HG03378 (cell line): ENCODE measurements around the gene ELFN1.
"Not testable (repeated sequence)": the region's sequence is repeated elsewhere in the genome, so short reads cannot be mapped to it uniquely, and the experiment has no call there.

Experiments
- ATAC-seq: cut with Tn5 transposase; IDR thresholded peaks from one replicate; pipeline ENCODE4 v1.9.1; 2021; ENCODE audit warnings: mild to moderate bottlenecking, moderate library complexity; ENCODE audit not compliant: unreplicated experiment

ELFN1 gene

DNA sequence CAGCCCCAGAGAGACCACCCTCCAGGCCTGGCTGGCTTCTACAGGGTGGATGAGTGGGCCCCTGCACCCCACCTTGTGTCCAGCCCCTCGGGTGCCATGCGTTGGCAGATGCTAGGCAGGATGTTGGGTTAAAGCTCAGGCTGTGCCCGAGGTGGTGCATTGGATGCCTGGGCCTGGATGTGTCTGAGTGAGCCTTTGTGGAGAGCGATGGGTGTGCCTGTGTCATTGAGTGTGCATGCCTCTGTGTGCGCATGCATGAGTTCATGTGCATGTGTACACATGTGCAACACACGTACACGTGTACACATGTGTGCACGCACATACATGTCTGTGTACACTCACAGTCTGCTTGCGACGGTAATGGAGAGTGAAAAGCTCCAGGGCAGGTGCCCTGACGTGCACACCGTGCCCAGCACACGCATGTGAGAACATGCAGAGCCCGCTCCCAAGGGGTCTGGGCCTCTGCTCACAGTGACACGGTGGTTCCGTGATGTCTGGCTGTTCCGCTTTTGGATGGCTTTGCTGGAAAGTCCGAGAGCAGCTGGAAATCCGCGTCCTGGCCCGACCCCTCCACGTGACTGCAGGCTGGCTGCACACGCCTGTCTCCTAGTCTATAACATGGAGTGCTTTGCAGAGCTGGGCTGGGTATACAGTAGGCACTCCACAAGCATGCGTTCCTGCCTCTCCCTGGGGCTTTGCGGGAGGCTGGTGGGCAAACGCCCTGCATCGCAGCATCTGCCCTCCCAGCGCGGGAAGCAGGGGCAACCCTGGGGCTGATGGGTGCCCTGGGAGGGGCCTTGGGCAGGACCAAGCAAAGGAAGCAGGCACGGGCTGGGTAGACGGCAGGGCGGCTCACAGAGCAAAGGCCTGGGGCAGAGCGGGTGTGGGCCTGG, 36.9 kb downstream of the ELFN1 start:
- no peak for ATAC-seq

DNA sequence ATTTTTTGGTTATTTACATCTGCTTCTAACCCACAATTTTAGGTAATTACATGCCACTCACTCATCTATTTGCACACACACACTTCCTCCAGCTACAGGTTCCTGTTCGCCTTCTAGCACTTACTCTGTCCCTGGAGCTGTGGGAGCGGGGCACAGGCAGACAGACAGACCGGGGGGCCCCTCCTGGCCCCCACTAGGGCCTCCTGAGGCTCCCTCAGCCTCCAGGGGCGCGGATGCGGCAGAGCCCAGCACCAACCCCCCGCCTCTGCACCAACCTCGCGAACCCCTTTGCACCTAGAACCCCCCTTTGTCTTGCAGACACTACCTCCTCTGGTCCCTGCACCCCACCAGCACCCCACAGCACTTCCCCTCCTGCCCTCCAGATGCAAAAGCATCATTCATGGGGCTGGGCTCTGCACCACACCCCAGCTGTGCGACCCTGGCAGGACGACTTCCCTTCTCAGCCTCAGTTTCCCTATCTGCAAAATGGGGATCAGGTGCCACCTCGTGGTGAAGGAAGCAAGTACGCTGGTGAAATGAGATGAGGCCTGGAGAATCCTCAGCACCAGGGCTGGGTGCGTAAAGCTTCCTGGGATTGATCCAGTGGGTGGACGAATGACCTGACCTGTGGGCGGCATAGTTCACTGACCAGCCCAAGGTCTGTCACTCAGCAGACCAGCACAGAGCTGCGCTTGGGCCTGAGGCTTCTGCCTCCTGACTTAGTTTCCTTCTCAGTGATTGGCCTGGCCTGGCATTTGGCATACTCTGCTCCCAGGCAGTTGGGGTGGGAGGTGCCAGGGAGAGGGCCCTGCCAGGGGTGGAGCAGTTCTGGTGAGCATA, 37.9 kb downstream of the ELFN1 start:
- no peak for ATAC-seq

DNA sequence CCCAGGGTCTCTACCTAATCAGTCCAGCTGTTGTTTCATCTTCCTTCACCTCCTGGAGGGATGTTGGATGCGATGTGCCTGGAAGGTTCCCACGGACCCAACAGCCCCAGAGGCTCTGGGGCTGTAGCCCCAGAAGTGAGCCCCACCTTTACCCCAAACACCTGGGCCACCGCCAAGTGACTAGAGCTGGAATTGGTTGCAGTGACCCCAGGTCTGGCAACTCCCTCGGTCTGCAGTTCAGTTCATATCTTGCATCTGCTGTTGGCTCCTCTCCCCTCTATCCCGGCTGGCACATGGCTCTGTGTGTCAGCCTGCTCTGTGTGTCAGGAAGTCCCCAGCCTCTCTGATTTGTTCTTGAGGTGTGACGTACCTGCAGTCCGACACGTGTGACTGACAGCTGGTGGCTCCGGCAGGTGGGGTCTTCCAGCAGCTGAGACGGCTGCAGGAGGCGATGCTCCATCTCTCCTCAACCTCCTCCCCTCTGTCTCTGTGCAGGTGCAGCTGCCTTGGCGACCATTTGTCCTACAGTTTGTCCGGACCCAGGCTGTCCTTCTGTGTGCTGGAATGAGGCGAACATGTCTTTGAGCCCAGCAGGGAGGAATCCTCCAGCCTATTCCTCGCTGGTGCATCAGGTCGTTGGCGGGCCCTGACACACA, 38.6 kb downstream of the ELFN1 start:
- ATAC-seq = no peak

DNA sequence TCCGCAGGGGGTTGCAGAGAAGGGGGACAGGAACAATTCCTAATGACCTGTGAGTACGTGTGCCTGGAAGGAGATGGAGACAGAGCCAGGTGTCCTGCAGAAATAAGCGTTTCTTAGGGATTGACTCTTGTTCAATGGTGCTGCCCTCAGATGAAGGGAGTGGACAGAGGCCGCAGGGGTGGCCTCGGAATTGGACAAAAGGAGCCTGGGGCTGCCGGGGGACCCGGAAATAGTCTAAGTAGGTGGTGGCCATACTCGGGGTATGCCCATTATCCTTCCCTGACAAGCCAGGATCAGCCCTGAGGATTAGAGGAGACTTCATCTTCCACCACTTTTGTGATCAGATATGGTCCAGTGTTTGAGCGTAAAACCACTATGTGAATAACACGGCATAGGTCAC, 39.2 kb downstream of the ELFN1 start:
- ATAC-seq = no peak

- ATAC-seq = no peak
Measured at GRCh38 chr7:1709900-1710299, 39.8 kb downstream of the ELFN1 start.

DNA sequence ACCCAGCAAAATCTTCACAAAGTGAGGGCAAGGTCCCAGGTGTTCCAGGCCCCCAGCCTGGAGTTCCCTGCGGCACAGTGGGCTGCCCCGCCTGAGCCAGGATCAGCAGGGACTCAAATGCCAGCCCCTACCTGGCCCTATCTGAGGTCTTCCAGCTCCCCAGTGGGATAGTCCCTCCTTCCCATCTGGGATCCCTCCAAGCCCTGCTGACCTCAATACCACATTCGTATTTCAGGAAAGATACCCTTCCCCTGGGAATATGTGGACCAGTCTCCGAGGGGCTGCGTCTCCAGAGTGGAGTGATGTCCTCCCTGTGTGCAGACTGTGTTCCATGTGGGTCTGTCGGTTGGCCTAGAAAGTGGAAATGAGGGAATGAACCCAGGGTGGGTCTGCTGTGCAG, 40.9 kb downstream of the ELFN1 start:
- ATAC-seq = no peak

GRCh38 chr7:1712907-1713501, 42.9 kb downstream of the ELFN1 start:
- no peak for ATAC-seq

GRCh38 chr7:1713502-1714484, 43.7 kb downstream of the ELFN1 start:
- no peak for ATAC-seq

DNA sequence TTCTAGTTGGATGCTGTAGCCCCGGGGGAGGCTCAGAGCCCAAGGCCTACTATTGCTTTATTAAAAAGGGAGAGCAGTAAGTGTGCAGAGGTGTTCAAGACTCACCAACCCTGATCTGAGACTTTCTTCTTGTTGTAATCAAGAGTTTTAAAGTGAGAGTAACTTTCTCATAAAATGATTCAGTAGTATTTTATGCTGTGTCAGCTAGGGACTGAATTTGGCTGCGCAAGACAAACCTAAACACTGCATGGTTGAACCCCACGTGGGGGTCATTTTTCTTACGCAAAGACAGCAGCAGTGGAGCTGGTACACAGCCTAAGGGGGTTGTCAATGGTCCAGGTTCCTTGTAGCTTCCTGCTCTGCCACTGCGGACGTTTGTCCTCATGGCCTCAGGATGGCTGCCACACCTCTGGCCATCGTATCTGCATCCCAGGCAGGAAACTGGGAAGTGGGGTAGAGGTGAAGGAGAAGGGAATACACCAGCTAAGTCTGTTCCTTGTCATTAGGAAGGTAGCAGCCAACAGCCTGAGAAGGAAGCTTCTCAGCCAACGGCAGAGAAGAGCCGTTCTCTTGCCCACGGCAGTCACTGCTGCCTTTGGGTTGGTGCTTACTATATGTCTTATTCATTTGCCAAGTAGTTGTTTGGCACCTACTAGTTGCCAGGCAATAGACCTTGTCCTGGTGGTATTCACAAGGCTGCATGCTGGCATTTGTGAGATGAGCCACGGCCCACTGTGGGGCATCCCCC, 44.7 kb downstream of the ELFN1 start:
- ATAC-seq = no peak

- ATAC-seq = no peak
Measured at GRCh38 chr7:1715331-1715625, 45.2 kb downstream of the ELFN1 start.

GRCh38 chr7:1715671-1716074, 45.6 kb downstream of the ELFN1 start:
- ATAC-seq = no peak

DNA sequence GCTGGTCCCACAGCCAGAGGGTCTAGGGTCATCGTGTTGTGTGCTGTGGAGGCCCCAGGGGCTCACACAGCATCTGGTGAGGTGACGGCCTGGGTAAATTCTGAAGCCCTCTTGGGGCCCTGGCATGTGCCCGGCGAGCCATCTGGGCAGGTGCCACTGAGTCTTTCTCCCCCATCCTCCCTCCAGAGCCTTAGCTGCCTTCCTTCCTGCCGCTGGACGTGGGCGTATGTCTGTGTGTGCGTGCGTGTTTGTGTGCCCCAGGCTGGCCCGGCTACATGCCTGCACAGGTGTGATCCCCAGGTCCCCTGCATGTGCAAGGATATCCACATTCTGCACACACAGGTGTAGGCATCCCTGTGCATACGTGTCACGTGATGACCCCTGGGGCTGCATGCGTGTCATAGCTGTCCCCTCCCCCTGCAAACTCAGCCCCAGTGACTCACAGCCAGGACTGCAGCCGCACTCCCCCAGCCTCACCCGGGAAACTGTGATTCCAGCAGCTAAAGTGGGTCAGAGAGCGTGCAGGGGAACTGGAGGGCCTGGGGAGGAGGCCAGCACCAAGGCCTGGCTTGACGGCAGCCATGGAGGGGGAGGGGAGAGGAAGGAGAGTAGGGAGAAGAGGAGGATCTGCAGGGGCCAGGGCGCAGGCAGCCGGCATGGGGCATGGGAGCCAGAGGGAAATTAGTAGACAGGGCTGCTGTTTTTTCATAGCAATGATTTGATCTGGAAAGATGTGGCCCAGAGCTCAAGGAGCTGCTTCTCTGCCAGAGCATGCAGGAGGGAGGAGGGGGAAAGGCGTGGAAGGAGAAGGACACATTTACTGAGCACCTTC, 46.4 kb downstream of the ELFN1 start:
- ATAC-seq = no peak

- ATAC-seq = no peak
Measured at GRCh38 chr7:1717095-1717483, 47.0 kb downstream of the ELFN1 start.

DNA sequence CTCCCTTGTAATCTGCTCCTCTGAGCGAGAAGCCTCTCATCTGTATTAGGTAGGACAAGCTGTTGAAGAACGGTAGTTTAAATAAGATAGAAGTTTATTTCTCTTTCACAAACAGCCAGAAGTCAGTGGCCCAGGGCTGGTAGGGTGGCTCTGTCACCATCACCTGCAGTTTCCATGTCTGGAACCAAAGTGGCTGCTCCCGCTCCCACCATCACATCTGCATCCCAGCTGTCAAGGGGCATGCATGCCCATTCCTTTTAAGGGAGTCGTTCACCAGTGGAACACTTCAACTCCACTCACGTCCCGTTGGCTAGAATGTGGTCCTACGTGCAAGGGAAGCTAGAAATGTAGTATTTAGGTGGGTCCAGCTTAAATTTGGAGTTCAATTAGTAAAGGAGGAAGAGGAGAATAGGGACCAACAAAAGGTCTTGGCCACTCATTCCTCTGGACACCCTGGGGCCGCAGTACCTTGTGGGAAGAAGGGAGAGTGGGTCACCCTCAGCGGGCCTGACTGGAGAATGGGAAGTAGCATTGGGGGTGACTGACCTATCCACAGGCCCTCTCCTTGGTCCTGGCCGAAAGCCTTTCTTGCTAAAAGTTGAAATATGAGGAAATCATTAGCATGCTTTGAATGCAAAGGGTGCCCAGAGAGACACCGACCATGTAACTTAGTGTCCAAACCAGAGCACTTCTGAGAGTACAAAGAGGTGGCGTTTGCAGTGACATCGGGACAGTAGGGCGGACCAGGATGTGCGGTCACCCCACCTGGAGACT, 48.0 kb downstream of the ELFN1 start:
- ATAC-seq = no peak

- ATAC-seq = not testable (repeated sequence)
Measured at GRCh38 chr7:1718850-1719249, 48.8 kb downstream of the ELFN1 start.

DNA sequence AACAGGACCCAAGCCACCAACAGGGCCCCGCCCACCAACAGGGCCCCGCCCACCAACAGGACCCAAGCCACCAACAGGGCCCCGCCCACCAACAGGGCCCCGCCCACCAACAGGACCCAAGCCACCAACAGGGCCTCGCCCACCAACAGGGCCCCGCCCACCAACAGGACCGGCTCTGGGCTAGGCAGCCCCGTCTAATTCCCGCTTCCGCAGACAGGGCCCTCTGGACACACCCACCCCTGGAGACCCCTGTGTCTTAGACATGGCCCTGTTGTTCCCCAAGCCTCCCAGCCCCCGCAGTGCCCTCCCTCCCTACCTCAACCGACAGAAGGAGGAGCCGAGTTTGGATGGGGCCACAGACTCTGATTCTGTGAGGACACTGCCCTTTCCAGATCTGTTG, 49.2 kb downstream of the ELFN1 start:
- ATAC-seq = not testable (repeated sequence)

- ATAC-seq = no peak
Measured at GRCh38 chr7:1719913-1720312, 49.8 kb downstream of the ELFN1 start.

DNA sequence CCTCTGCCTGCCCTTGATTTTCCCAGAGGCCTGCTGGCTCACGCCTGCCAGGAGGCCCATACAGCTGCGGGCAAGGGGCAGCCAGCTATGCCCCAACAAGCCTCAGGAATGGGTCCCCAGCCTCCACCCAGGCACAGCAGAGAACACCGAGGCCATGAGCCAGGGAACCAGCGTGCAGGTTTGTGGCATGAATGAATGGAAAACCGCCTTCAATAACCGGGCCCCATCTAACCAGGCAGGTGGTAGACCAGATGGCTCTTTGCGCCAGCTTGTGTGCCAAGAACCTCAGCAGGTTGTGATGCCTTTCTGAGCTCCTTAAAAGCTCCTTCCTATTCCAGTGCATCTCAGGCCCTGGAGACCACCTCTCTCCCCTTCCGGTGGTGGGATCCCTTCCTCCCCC, 50.2 kb downstream of the ELFN1 start:
- ATAC-seq = no peak
